H1 (cell line): ENCODE data around the gene GAS6. TPM values are rescaled to one million over a fixed set of nuclear protein-coding genes. Genes with fewer than 3 reads are reported as not detected.

Experiments
- CTCF ChIA-PET: fragments of 300-600 bp; sonication (Branson Sonifier 250); formaldehyde crosslinking; loops from one replicate; lab custom pipeline; 2021; ENCODE audit not compliant: partially characterized antibody; lab: Charles Lee
- POLR2A ChIA-PET: fragments of 300-600 bp; sonication (Branson Sonifier 250); formaldehyde crosslinking; loops from one replicate; lab custom pipeline; 2021; ENCODE audit warnings: inconsistent platforms; ENCODE audit not compliant: partially characterized antibody; lab: Charles Lee
- DNase-seq, 2 experiments: peaks; one replicate each; pipeline versions ENCODE4 v3.0.0 to v3.0.0-alpha.2; 2010 to 2022; ENCODE audit warnings: low spot score in 2 of 2, low read depth in 1 of 2, mixed read lengths in 1 of 2
- FAIRE-seq: peaks from 2 replicates; lab custom pipeline; 2011; peaks lifted over from hg19 to GRCh38; lab: Jason Lieb, UNC
- H2AFZ ChIP-seq: 2 replicates; pipeline ENCODE4 v1.8.1; 2012; ENCODE audit warnings: low read length, inconsistent platforms
- H2AK5ac ChIP-seq: 2 replicates; pipeline ENCODE4 v1.6.1; 2013; ENCODE audit warnings: low read depth, low read length
- H2BK120ac ChIP-seq: replicated peaks from 2 replicates; pipeline ENCODE3; 2013; ENCODE audit warnings: low read depth, low read length, inconsistent platforms
- H2BK12ac ChIP-seq: 2 replicates; pipeline ENCODE4 v1.6.1; 2013; ENCODE audit warnings: low read depth, low read length
- H2BK15ac ChIP-seq: 2 replicates; pipeline ENCODE4 v1.6.1; 2013; ENCODE audit warnings: low read length
- H2BK20ac ChIP-seq: 2 replicates; pipeline ENCODE4 v1.6.1; 2013; ENCODE audit warnings: low read length
- H2BK5ac ChIP-seq: 2 replicates; pipeline ENCODE4 v1.6.1; 2013; ENCODE audit warnings: low read depth, low read length
- H3K14ac ChIP-seq: 2 replicates; pipeline ENCODE4 v1.6.1; 2013; ENCODE audit warnings: inconsistent platforms; ENCODE audit not compliant: insufficient read length
- H3K18ac ChIP-seq: 2 replicates; pipeline ENCODE4 v1.6.1; 2013; ENCODE audit warnings: low read length; ENCODE audit errors: extremely low read depth
- H3K23ac ChIP-seq: 2 replicates; pipeline ENCODE4 v1.6.1; 2013; ENCODE audit warnings: inconsistent platforms; ENCODE audit not compliant: insufficient read length
- H3K23me2 ChIP-seq: 2 replicates; pipeline ENCODE4 v1.6.1; 2013; ENCODE audit warnings: low read depth, low read length
- H3K27ac ChIP-seq: 2 replicates; pipeline ENCODE4 v1.6.1; 2011; ENCODE audit warnings: low read depth, low read length, inconsistent platforms
- H3K27me3 ChIP-seq, 4 experiments: replicated peaks in 1 of 4; 1 replicate in 1 of 4; 2 replicates in 3 of 4; pipeline versions ENCODE4 v1.6.1 to v1.8.1; 2011 to 2013; ENCODE audit warnings: low read length in 3 of 4, mild to moderate bottlenecking in 3 of 4, inconsistent platforms in 2 of 4, mixed read lengths in 2 of 4, moderate library complexity in 1 of 4; ENCODE audit not compliant: control insufficient read depth in 3 of 4, insufficient read depth in 3 of 4; ENCODE audit errors: extremely low read depth in 1 of 4
- H3K36me3 ChIP-seq, 4 experiments: 2 replicates each; pipeline versions ENCODE4 v1.6.1 to v1.8.1; 2011 to 2013; ENCODE audit warnings: mild to moderate bottlenecking in 4 of 4, low read length in 3 of 4, moderate library complexity in 2 of 4, control low read depth in 1 of 4, inconsistent platforms in 1 of 4; ENCODE audit not compliant: insufficient read depth in 4 of 4, control insufficient read depth in 2 of 4
- H3K4ac ChIP-seq: replicated peaks from 2 replicates; pipeline ENCODE3; 2013; ENCODE audit warnings: low read length, low read depth, mixed read lengths, inconsistent platforms; ENCODE audit not compliant: insufficient read length
- H3K4me1 ChIP-seq, 4 experiments: replicated peaks in 1 of 4; 1 replicate in 1 of 4; 2 replicates in 3 of 4; pipeline versions ENCODE4 v1.6.1 to v1.8.1; 2011 to 2013; ENCODE audit warnings: low read length in 3 of 4, inconsistent platforms in 2 of 4, mixed read lengths in 1 of 4; ENCODE audit not compliant: insufficient read depth in 4 of 4, control insufficient read depth in 3 of 4
- H3K4me2 ChIP-seq, 2 experiments: 2 replicates each; pipeline versions ENCODE4 v1.6.1 to v1.8.1; 2011 to 2013; ENCODE audit warnings: low read depth in 2 of 2, low read length in 2 of 2, control low read depth in 1 of 2, inconsistent platforms in 1 of 2, mild to moderate bottlenecking in 1 of 2; ENCODE audit not compliant: insufficient read depth in 1 of 2
- H3K4me3 ChIP-seq, 4 experiments: fragments of 200-600, 300-600 bp in 1 of 4; sonication (generic), shearing (Covaris generic), sonication (Bioruptor Twin) in 1 of 4; 2 replicates each; pipeline versions ENCODE4 v1.5.1 to v1.8.1; 2011 to 2016; ENCODE audit warnings: low read length in 4 of 4, low read depth in 3 of 4, control low read depth in 2 of 4, inconsistent platforms in 2 of 4, mild to moderate bottlenecking in 2 of 4, mixed read lengths in 1 of 4, moderate library complexity in 1 of 4; ENCODE audit not compliant: insufficient read depth in 2 of 4; ENCODE audit errors: extremely low read depth in 1 of 4
- H3K56ac ChIP-seq: replicated peaks from 2 replicates; pipeline ENCODE3; 2013; ENCODE audit warnings: low read depth, mild to moderate bottlenecking, mixed read lengths, low read length, inconsistent platforms; ENCODE audit not compliant: insufficient read length
- H3K79me1 ChIP-seq: 2 replicates; pipeline ENCODE4 v1.6.1; 2013; ENCODE audit warnings: low read depth, low read length, control low read depth
- H3K79me2 ChIP-seq, 2 experiments: 2 replicates each; pipeline versions ENCODE4 v1.6.1 to v1.8.1; 2012 to 2013; ENCODE audit warnings: low read length in 2 of 2, mild to moderate bottlenecking in 2 of 2, inconsistent platforms in 1 of 2; ENCODE audit not compliant: insufficient read depth in 2 of 2, control insufficient read depth in 1 of 2
- H3K9ac ChIP-seq, 4 experiments: replicated peaks in 1 of 4; 1 replicate in 1 of 4; 2 replicates in 3 of 4; pipeline versions ENCODE4 v1.6.1 to v1.8.1; 2011 to 2013; ENCODE audit warnings: low read depth in 3 of 4, low read length in 3 of 4, control low read depth in 2 of 4, mild to moderate bottlenecking in 2 of 4, moderate library complexity in 2 of 4, inconsistent platforms in 1 of 4; ENCODE audit errors: extremely low read depth in 1 of 4
- H3K9me3 ChIP-seq, 2 experiments: 2 replicates each; pipeline versions ENCODE4 v1.6.1 to v1.8.1; 2012 to 2013; ENCODE audit warnings: mild to moderate bottlenecking in 2 of 2, moderate library complexity in 2 of 2, control low read depth in 1 of 2, inconsistent platforms in 1 of 2, low read depth in 1 of 2, low read length in 1 of 2, mixed read lengths in 1 of 2; ENCODE audit not compliant: insufficient read depth in 2 of 2
- H4K20me1 ChIP-seq, 2 experiments: replicated peaks in 1 of 2; 2 replicates each; pipeline versions ENCODE3 to v1.8.1; 2011 to 2013; ENCODE audit warnings: inconsistent platforms in 2 of 2, low read length in 2 of 2, mild to moderate bottlenecking in 1 of 2; ENCODE audit not compliant: insufficient read depth in 2 of 2, control insufficient read depth in 1 of 2
- H4K5ac ChIP-seq: 2 replicates; pipeline ENCODE4 v1.6.1; 2013; ENCODE audit warnings: low read length, low read depth, mixed read lengths, inconsistent platforms; ENCODE audit not compliant: insufficient read length
- H4K8ac ChIP-seq: 2 replicates; pipeline ENCODE4 v1.8.0; 2013; ENCODE audit warnings: mild to moderate bottlenecking, moderate library complexity, low read length, inconsistent platforms; ENCODE audit not compliant: insufficient read depth; ENCODE audit errors: extremely low read depth
- H4K91ac ChIP-seq: replicated peaks from 2 replicates; pipeline ENCODE3; 2013; ENCODE audit warnings: low read length, mixed read lengths, inconsistent platforms; ENCODE audit not compliant: insufficient read length
- BACH1 ChIP-seq: IDR thresholded peaks from 2 replicates; pipeline ENCODE4 v1.6.1; 2012; ENCODE audit warnings: low read length, improper control_type of control experiment
- CBX5 ChIP-seq: fragments of 300-800, 300-1000 bp; sonication (generic); IDR thresholded peaks from 2 replicates; pipeline ENCODE4 v1.7.1; 2016; ENCODE audit warnings: antibody characterized with exemption, low read length, low read depth
- CBX8 ChIP-seq: fragments of 300-800, 300-1000 bp; sonication (generic); IDR thresholded peaks from 2 replicates; pipeline ENCODE4 v1.7.1; 2016; ENCODE audit warnings: low read depth, low read length, borderline replicate concordance
- EGR1 ChIP-seq: IDR thresholded peaks from 2 replicates; pipeline ENCODE4 v1.6.1; 2011; ENCODE audit warnings: low read depth, low read length, borderline replicate concordance
- GTF2F1 ChIP-seq: IDR thresholded peaks from 2 replicates; pipeline ENCODE4 v1.6.1; 2012; ENCODE audit warnings: low read depth, low read length, improper control_type of control experiment, borderline replicate concordance
- JUND ChIP-seq: IDR thresholded peaks from 2 replicates; pipeline ENCODE4 v1.6.1; 2011; ENCODE audit warnings: mild to moderate bottlenecking, improper control_type of control experiment, low read length
- NANOG ChIP-seq: IDR thresholded peaks from 2 replicates; pipeline ENCODE4 v1.6.1; 2011; ENCODE audit warnings: low read length, low read depth, mild to moderate bottlenecking, inconsistent platforms; ENCODE audit not compliant: insufficient read depth, poor library complexity, severe bottlenecking
- RAD21 ChIP-seq, 2 experiments: IDR thresholded peaks in 1 of 2; conservative IDR thresholded peaks in 1 of 2; 2 replicates each; pipeline ENCODE4 v1.6.1; 2011; ENCODE audit warnings: low read depth in 2 of 2, low read length in 2 of 2, improper control_type of control experiment in 1 of 2, inconsistent platforms in 1 of 2, mild to moderate bottlenecking in 1 of 2, moderate library complexity in 1 of 2
- RFX5 ChIP-seq: IDR thresholded peaks from 2 replicates; pipeline ENCODE4 v1.6.1; 2011; ENCODE audit warnings: low read depth, low read length, improper control_type of control experiment, borderline replicate concordance
- RNF2 ChIP-seq: fragments of 200-900, 300-1000 bp; sonication (generic); IDR thresholded peaks from 2 replicates; pipeline ENCODE4 v1.7.1; 2016; ENCODE audit warnings: borderline replicate concordance, low read depth, mild to moderate bottlenecking, antibody characterized with exemption, low read length; ENCODE audit not compliant: poor library complexity, severe bottlenecking; ENCODE audit errors: missing control alignments
- SP1 ChIP-seq: IDR thresholded peaks from 2 replicates; pipeline ENCODE4 v1.6.1; 2011; ENCODE audit warnings: low read depth, low read length
- TAF1 ChIP-seq: IDR thresholded peaks from 2 replicates; pipeline ENCODE4 v1.6.1; 2011; ENCODE audit warnings: mild to moderate bottlenecking, low read depth, low read length
- TEAD4 ChIP-seq: IDR thresholded peaks from 2 replicates; pipeline ENCODE4 v1.6.1; 2012; ENCODE audit warnings: low read depth, low read length, inconsistent platforms, mixed read lengths
- YY1 ChIP-seq: IDR thresholded peaks from 2 replicates; pipeline ENCODE4 v1.6.1; 2011; ENCODE audit warnings: low read depth, mild to moderate bottlenecking, low read length
- ZNF274 ChIP-seq: IDR thresholded peaks from 2 replicates; pipeline ENCODE4 v1.7.0; 2012; ENCODE audit warnings: low read length, borderline replicate concordance; ENCODE audit errors: extremely low read depth
- WGBS, 2 experiments: shearing (Covaris generic) in 1 of 2; methylation state at CpG; one replicate each; pipeline versions ENCODE4 v1.1.6 to v1.1.7; 2013 to 2015; ENCODE audit warnings: low lambda C conversion rate in 2 of 2, mixed read lengths in 2 of 2, inconsistent platforms in 1 of 2, low coverage in 1 of 2, missing lambda C conversion rate in 1 of 2; ENCODE audit not compliant: insufficient replicate concordance in 2 of 2, insufficient coverage in 1 of 2, insufficient read length in 1 of 2; ENCODE audit errors: extremely low coverage in 1 of 2, missing lambda C conversion rate in 1 of 2; 5-methylcytosine and 5-hydroxymethylcytosine counted together
- polyA plus RNA-seq, 7 experiments: library from polyadenylated mRNA; depleted of rRNA in 3 of 7; stranded (reverse) in 5 of 7; unstranded in 2 of 7; fragments of >200 nt in 5 of 7; fragments of 200-250 nt in 2 of 7; gene quantifications; 1 replicate in 5 of 7; 2 replicates in 1 of 7; 4 replicates in 1 of 7; pipeline versions ENCODE4 v1.2.1 to v1.2.3, GENCODE V29; 2011 to 2013; ENCODE audit warnings: missing spikeins in 2 of 7, mixed read lengths in 2 of 7
- total RNA-seq: library from RNA; stranded (reverse); fragmentation: NEBNext Ultra II Directional; extraction: Animal tissue kit (Norgen Biotek cat#: 25700); gene quantifications from 2 replicates; pipeline ENCODE4 v1.2.1, GENCODE V29; 2021

Gene GAS6
- total and polyA plus RNA-seq, 2 of the 8 experiments (the other 6 are each of a cell fraction or from before 2014, with no cell fraction given) = 18.6 to 31.0 TPM

GRCh38 chr13:113902481-113902880, 38.6 kb upstream of the GAS6 start:
- no peak for DNase-seq
- H4K8ac ChIP-seq = no peak overlapping the region
- TF ChIP-seq GTF2F1 = no peak
- no peak for TF ChIP-seq RNF2
- no peak for TF ChIP-seq TAF1
- no peak for TF ChIP-seq EGR1
- TF ChIP-seq NANOG = no peak
- no peak for TF ChIP-seq ZNF274
- TF ChIP-seq YY1 = no peak
- TF ChIP-seq SP1 = no peak
- no peak for TF ChIP-seq RFX5
- TF ChIP-seq CBX8 = no peak
- TF ChIP-seq BACH1 = no peak
- TF ChIP-seq RAD21 (IDR thresholded peaks at IDR 0.05 in 1 of 2, conservative IDR thresholded peaks at IDR 0.05 in 1 of 2; ENCODE audit: low read depth in 2 of 2, low read length in 2 of 2) = no peak
- TF ChIP-seq TEAD4 = no peak
- no peak for TF ChIP-seq JUND
- no peak for TF ChIP-seq CBX5

More at GRCh38 chr13:113902481-113902880, 38.6 kb upstream of the GAS6 start:
- Histone ChIP-seq H3K23ac (no peak overlapping the region), H3K36me3 (no peaks in the 10 kb centered on the region), H2BK12ac (no peak overlapping the region), H4K5ac (no peak overlapping the region), H3K79me1 (no peaks in the 10 kb centered on the region), H2AFZ (no peak overlapping the region), H3K27ac (no peak overlapping the region), H3K4me1 (no peaks in the 10 kb centered on the region), H3K9ac (no peak overlapping the region), H4K20me1 (no peaks in the 10 kb centered on the region), H3K18ac (no peak overlapping the region), H3K4me3 (no peak overlapping the region), H2BK20ac (no peak overlapping the region), H4K91ac (no peak overlapping the region), H3K4me2 (no peak overlapping the region), H2BK120ac (no peak overlapping the region), H3K23me2 (no peaks in the 10 kb centered on the region), H2BK15ac (no peak overlapping the region), H3K79me2 (no peaks in the 10 kb centered on the region), H2BK5ac (no peak overlapping the region), H3K9me3 (peaks cover 0 to 1% of the 10 kb centered on the region in 2 experiments; a peak in 2 of 4 replicates), H3K56ac (no peak overlapping the region), H3K14ac (no peak overlapping the region), H3K4ac (no peak overlapping the region), H2AK5ac (no peak overlapping the region), H3K27me3 (no peaks in the 10 kb centered on the region; a peak in 1 of 7 replicates)
- CTCF ChIA-PET = no interaction called here
- FAIRE-seq = no peak
- POLR2A ChIA-PET = no interaction called here
- 78% methylated on average over 2 of the region's 2 CpGs; no CpG with 5 or more reads in 1 of the 2 experiments for WGBS, 2 experiments
